K562 (cell line): ENCODE results near the gene KCTD13. TPM values are rescaled to one million over a fixed set of nuclear protein-coding genes. Genes with fewer than 3 reads are reported as not detected.

Source experiments
- ATAC-seq: fragments of 200-7000 bp; cut with Tn5 transposase; 3 replicates; pipeline ENCODE4 v1.9.1; 2020; ENCODE audit warnings: moderate library complexity
- BruUV-seq: library from RNA; stranded (reverse); fragments of 400-500 nt; replicated peaks from 2 replicates; lab custom pipeline; 2021; lab: Mats Ljungman, UMichigan
- CTCF ChIA-PET: fragments of 300-600 bp; formaldehyde crosslinking; extraction: SDS; loops from one replicate; lab custom pipeline; 2021; ENCODE audit warnings: low intra/inter-chr PET ratio; lab: Yijun Ruan, JAX
- POLR2A ChIA-PET: fragments of 300-600, 350-650 bp; sonication (Branson Sonifier 250); formaldehyde crosslinking; extraction: SDS; loops from one replicate; lab custom pipeline; 2021; ENCODE audit warnings: antibody characterized with exemption, inconsistent platforms; lab: Yijun Ruan, JAX
- DNase-seq, 4 experiments: peaks; one replicate each; pipeline versions ENCODE4 v3.0.0 to v3.0.0-alpha.2; 2011 to 2018; ENCODE audit warnings: low spot score in 3 of 4, mixed read lengths in 3 of 4; ENCODE audit errors: extremely low read depth in 1 of 4
- FAIRE-seq: peaks from 2 replicates; lab custom pipeline; 2011; peaks lifted over from hg19 to GRCh38; lab: Jason Lieb, UNC
- H2AFZ ChIP-seq: 2 replicates; pipeline ENCODE4 v1.6.0; 2011; ENCODE audit warnings: low read depth, low read length, control low read depth, inconsistent platforms
- H3K27ac ChIP-seq: fragments of 200-600 bp; 3 replicates; pipeline ENCODE4 v1.8.0; 2011; ENCODE audit warnings: low read depth, mild to moderate bottlenecking, control low read depth, inconsistent platforms, low read length, moderate library complexity, mixed read lengths; ENCODE audit errors: extremely low read depth
- H3K27me3 ChIP-seq, 2 experiments: fragments of 300-600 bp in 1 of 2; 2 replicates in 1 of 2; 3 replicates in 1 of 2; pipeline versions ENCODE4 v1.6.0 to v1.8.0; 2011; ENCODE audit warnings: inconsistent platforms in 2 of 2, low read length in 2 of 2, mild to moderate bottlenecking in 1 of 2, mixed read lengths in 1 of 2, moderate library complexity in 1 of 2; ENCODE audit not compliant: control insufficient read depth in 2 of 2, insufficient read depth in 2 of 2
- H3K36me3 ChIP-seq: fragments of 300-600 bp; 3 replicates; pipeline ENCODE4 v1.8.0; 2011; ENCODE audit warnings: mild to moderate bottlenecking, low read length, inconsistent platforms; ENCODE audit not compliant: control insufficient read depth, insufficient read depth
- H3K4me1 ChIP-seq, 2 experiments: fragments of 200-600 bp in 1 of 2; replicated peaks in 1 of 2; 2 replicates in 1 of 2; 3 replicates in 1 of 2; pipeline versions ENCODE4 v1.5.1 to v1.8.0; 2011; ENCODE audit warnings: inconsistent platforms in 2 of 2, low read length in 2 of 2, mild to moderate bottlenecking in 1 of 2, mixed read lengths in 1 of 2, moderate library complexity in 1 of 2; ENCODE audit not compliant: control insufficient read depth in 2 of 2, insufficient read depth in 2 of 2
- H3K4me2 ChIP-seq: 2 replicates; pipeline ENCODE4 v1.6.1; 2011; ENCODE audit warnings: low read length, control low read depth, inconsistent platforms, mixed read lengths; ENCODE audit not compliant: insufficient read depth
- H3K4me3 ChIP-seq: fragments of 200-600 bp; sonication (generic), shearing (Covaris generic); 2 replicates; pipeline ENCODE4 v1.5.1; 2016; ENCODE audit warnings: control low read depth, inconsistent platforms
- H3K79me2 ChIP-seq: fragments of 200-600 bp; 3 replicates; pipeline ENCODE4 v1.8.0; 2011; ENCODE audit warnings: low read length, inconsistent platforms; ENCODE audit not compliant: control insufficient read depth, insufficient read depth
- H3K9ac ChIP-seq, 2 experiments: 2 replicates each; pipeline versions ENCODE4 v1.6.0 to v1.6.1; 2011; ENCODE audit warnings: low read depth in 2 of 2, low read length in 2 of 2, control low read depth in 1 of 2, inconsistent platforms in 1 of 2, mild to moderate bottlenecking in 1 of 2, mixed read lengths in 1 of 2; ENCODE audit not compliant: insufficient read depth in 1 of 2
- H3K9me1 ChIP-seq: one replicate; pipeline ENCODE4 v1.6.0; 2011; ENCODE audit warnings: inconsistent platforms, mild to moderate bottlenecking, low read length, moderate library complexity; ENCODE audit not compliant: control insufficient read depth, insufficient read depth
- H3K9me3 ChIP-seq: replicated peaks from 2 replicates; pipeline ENCODE4 v1.5.1; 2011; ENCODE audit warnings: low read depth, low read length, inconsistent platforms; ENCODE audit not compliant: control insufficient read depth, insufficient read depth
- H4K20me1 ChIP-seq: replicated peaks from 2 replicates; pipeline ENCODE4 v1.6.1; 2011; ENCODE audit warnings: low read length, inconsistent platforms, mixed read lengths; ENCODE audit not compliant: control insufficient read depth, insufficient read depth
- BACH1 ChIP-seq: fragments of 200-800 bp; sonication (Bioruptor generic); IDR thresholded peaks from 2 replicates; pipeline ENCODE4 v1.6.1; 2016; ENCODE audit warnings: missing genetic modification characterization, missing compliant biosample characterization
- BRF1 ChIP-seq: IDR thresholded peaks from 3 replicates; pipeline ENCODE4 v1.6.1; 2011; ENCODE audit warnings: borderline replicate concordance, mild to moderate bottlenecking; ENCODE audit not compliant: insufficient read length; ENCODE audit errors: extremely low read depth
- EGR1 ChIP-seq: fragments of 450-650 bp; conservative IDR thresholded peaks from 2 replicates; pipeline ENCODE4 v1.6.1; 2017; ENCODE audit warnings: mild to moderate bottlenecking
- SMARCE1 ChIP-seq: fragments of 450-650 bp; IDR thresholded peaks from 2 replicates; pipeline ENCODE4 v1.7.1; 2016; ENCODE audit warnings: mild to moderate bottlenecking
- ZNF232 ChIP-seq: sonication (generic); formaldehyde crosslinking; IDR thresholded peaks from 2 replicates; pipeline ENCODE4 v1.8.0; 2022; ENCODE audit warnings: mild to moderate bottlenecking, missing genetic modification reagents
- WGBS: fragments of 100-300 bp; shearing (Covaris generic); methylation state at CpG from one replicate; pipeline ENCODE4 v1.1.6; 2016; ENCODE audit warnings: low coverage, mixed read lengths; ENCODE audit not compliant: insufficient coverage; ENCODE audit errors: missing lambda C conversion rate; 5-methylcytosine and 5-hydroxymethylcytosine counted together
- in situ Hi-C: fragments of 300-500 bp; cut with MboI; formaldehyde crosslinking; loops from 4 replicates; pipeline ENCODE4 v1.15.0; 2018; ENCODE audit warnings: inconsistent platforms, mixed read lengths
- intact Hi-C: fragments of 100-400 bp; cut with micrococcal nuclease; formaldehyde crosslinking; loops from 2 replicates; pipeline ENCODE4 v1.14.2; 2022
- polyA plus RNA-seq, 8 experiments: library from polyadenylated mRNA; depleted of rRNA in 4 of 8; stranded (reverse) in 5 of 8; unstranded in 3 of 8; fragments of >200 nt; fragmentation: Nextera tagmentation in 2 of 8; fragmentation: Illumina TruSeq in 1 of 8; extraction: Ambion mirVana in 2 of 8; extraction: Trizol in 1 of 8; gene quantifications; 2 replicates each; pipeline versions ENCODE4 v1.2.1 to v1.2.3, GENCODE V29; 2011 to 2014; ENCODE audit warnings: inconsistent platforms in 1 of 8, missing spikeins in 1 of 8
- total RNA-seq, 7 experiments: library from RNA; depleted of rRNA in 6 of 7; stranded (reverse); fragments of >200 nt in 6 of 7; fragmentation: Illumina TruSeq in 2 of 7; extraction: Trizol in 2 of 7; gene quantifications; 2 replicates each; pipeline versions ENCODE4 v1.2.1 to v1.2.3, GENCODE V29; 2011 to 2021; ENCODE audit warnings: low replicate concordance in 1 of 7
- TF ChIP-seq, protein P1 (sequence below): fragments of 200-800 bp; sonication (Bioruptor generic); IDR thresholded peaks from 2 replicates; pipeline ENCODE4 v1.6.1; 2017; ENCODE audit warnings: missing genetic modification characterization, missing compliant biosample characterization
- TF ChIP-seq, protein P2 (sequence below): fragments of 250-450 bp; sonication (Bioruptor Pico); IDR thresholded peaks from 2 replicates; pipeline ENCODE4 v1.9.0; 2021; ENCODE audit warnings: mild to moderate bottlenecking, inconsistent platforms
- TF ChIP-seq, protein P3 (sequence below): fragments of 250-450 bp; sonication (Bioruptor Pico); IDR thresholded peaks from 2 replicates; pipeline ENCODE4 v1.8.0; 2022; ENCODE audit warnings: moderate library complexity, mild to moderate bottlenecking, inconsistent platforms
- TF ChIP-seq, protein P4 (sequence below): sonication (generic); IDR thresholded peaks from 2 replicates; pipeline ENCODE4 v1.6.1; 2016

KCTD13 gene
- total and polyA plus RNA-seq, 9 of the 15 experiments (the other 6 are each of a cell fraction or from before 2014, with no cell fraction given): 1.0 to 20.6 (median 9.8) TPM

- TF ChIP-seq, protein P1, sequence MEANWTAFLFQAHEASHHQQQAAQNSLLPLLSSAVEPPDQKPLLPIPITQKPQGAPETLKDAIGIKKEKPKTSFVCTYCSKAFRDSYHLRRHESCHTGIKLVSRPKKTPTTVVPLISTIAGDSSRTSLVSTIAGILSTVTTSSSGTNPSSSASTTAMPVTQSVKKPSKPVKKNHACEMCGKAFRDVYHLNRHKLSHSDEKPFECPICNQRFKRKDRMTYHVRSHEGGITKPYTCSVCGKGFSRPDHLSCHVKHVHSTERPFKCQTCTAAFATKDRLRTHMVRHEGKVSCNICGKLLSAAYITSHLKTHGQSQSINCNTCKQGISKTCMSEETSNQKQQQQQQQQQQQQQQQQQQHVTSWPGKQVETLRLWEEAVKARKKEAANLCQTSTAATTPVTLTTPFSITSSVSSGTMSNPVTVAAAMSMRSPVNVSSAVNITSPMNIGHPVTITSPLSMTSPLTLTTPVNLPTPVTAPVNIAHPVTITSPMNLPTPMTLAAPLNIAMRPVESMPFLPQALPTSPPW (CRISPR knock-in tag): peak; percentile 77
These were observed 25.7 kb downstream of the KCTD13 start, which contains the start of gene ASPHD1 (continued) for GRCh38 chr16:29900102-29900887.

DNA sequence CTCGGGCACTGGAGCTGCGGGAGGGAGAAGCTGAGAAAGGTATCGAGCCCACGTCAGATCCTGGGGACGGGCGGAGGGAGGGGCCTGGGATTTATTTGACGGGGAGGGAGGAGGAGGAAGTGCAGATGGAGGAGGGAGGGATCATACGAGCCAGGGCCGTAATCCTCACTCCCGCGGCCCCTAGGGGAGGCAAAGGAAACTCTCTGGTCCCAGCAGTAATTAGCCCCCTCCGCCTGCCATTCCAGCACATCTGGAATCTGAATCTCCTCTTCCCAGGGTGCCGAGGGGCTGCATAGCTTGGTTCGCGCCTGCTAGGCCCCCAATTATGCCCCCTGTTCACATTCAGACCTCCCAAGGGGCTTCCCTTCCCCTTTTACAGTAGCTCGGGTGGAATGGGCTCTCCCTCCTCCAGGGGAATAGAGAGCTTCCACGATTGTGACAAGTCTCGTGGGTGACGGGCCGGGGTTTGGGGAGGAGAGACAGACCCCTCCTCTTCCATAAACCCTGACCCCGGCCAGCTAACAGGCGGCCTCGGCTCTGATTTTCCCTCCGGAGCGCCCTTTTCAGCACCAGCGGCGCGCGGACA lies 26.4 kb downstream of the KCTD13 start, which contains the start of gene SEZ6L2:
SEZ6L2 (minus strand) TSS at position 35 of the 586 bp plus-strand sequence. CDS start 531 bp downstream, outside the sequence.
- Histone ChIP-seq H2AFZ (peak within 1 kb of the TSS; percentile 80), H3K36me3 (no peaks in the 10 kb centered on the region), H3K9me3 (no peaks in the 10 kb centered on the region), H3K4me3 (peak within 1 kb of the TSS; percentile 59), H3K79me2 (no peaks in the 10 kb centered on the region), H3K9ac (peak within 1 kb of the TSS in 1 of 2 experiments; percentile 84; a peak in 2 of 4 replicates), H4K20me1 (peaks cover 13% of the 10 kb centered on the region; the same call in 1 of the 2 replicates), H3K9me1 (peaks cover 3% of the 10 kb centered on the region), H3K4me1 (peaks cover 0 to 32% of the 10 kb centered on the region in 2 experiments; a peak in 3 of 5 replicates), H3K27ac (no peak within 1 kb of the TSS), H3K4me2 (peak within 1 kb of the TSS; percentile 74), H3K27me3 (peaks cover 14 to 25% of the 10 kb centered on the region in 2 experiments)
- intact Hi-C loops: no loop called here
- DNase-seq (peak; percentile 74 to 93 (median 76)), ATAC-seq (peak; percentile 89), FAIRE-seq (peak; percentile 66)
- WGBS: under 1% methylated on average over 19 of the region's 29 CpGs
- BruUV-seq: no TSS peak
- in situ Hi-C loops: no loop called here
- POLR2A ChIA-PET: interaction anchor here (1.0 to 1.6 kb wide), 5 partner anchors 13 to 96 kb away, joined by 3 to 5 read pairs (median 4); partner anchors contain the start of gene HIRIP3
- CTCF ChIA-PET: no interaction called here
- TF ChIP-seq EGR1 (no peak), BRF1 (no peak), BACH1 (tag) (no peak), ZNF232 (no peak), SMARCE1 (no peak)
- TF ChIP-seq, protein P2, sequence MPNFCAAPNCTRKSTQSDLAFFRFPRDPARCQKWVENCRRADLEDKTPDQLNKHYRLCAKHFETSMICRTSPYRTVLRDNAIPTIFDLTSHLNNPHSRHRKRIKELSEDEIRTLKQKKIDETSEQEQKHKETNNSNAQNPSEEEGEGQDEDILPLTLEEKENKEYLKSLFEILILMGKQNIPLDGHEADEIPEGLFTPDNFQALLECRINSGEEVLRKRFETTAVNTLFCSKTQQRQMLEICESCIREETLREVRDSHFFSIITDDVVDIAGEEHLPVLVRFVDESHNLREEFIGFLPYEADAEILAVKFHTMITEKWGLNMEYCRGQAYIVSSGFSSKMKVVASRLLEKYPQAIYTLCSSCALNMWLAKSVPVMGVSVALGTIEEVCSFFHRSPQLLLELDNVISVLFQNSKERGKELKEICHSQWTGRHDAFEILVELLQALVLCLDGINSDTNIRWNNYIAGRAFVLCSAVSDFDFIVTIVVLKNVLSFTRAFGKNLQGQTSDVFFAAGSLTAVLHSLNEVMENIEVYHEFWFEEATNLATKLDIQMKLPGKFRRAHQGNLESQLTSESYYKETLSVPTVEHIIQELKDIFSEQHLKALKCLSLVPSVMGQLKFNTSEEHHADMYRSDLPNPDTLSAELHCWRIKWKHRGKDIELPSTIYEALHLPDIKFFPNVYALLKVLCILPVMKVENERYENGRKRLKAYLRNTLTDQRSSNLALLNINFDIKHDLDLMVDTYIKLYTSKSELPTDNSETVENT (CRISPR knock-in tag): no peak
- TF ChIP-seq, protein P3, sequence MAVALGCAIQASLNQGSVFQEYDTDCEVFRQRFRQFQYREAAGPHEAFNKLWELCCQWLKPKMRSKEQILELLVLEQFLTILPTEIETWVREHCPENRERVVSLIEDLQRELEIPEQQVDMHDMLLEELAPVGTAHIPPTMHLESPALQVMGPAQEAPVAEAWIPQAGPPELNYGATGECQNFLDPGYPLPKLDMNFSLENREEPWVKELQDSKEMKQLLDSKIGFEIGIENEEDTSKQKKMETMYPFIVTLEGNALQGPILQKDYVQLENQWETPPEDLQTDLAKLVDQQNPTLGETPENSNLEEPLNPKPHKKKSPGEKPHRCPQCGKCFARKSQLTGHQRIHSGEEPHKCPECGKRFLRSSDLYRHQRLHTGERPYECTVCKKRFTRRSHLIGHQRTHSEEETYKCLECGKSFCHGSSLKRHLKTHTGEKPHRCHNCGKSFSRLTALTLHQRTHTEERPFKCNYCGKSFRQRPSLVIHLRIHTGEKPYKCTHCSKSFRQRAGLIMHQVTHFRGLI: no peak
- TF ChIP-seq, protein P4, sequence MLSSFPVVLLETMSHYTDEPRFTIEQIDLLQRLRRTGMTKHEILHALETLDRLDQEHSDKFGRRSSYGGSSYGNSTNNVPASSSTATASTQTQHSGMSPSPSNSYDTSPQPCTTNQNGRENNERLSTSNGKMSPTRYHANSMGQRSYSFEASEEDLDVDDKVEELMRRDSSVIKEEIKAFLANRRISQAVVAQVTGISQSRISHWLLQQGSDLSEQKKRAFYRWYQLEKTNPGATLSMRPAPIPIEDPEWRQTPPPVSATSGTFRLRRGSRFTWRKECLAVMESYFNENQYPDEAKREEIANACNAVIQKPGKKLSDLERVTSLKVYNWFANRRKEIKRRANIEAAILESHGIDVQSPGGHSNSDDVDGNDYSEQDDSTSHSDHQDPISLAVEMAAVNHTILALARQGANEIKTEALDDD: no peak
